ENCODE results near the gene OLFM1. TPM values are rescaled to one million over a fixed set of nuclear protein-coding genes. Genes with fewer than 3 reads are reported as not detected.

Gene OLFM1
- total RNA-seq, 1 donor from 2014 or later, result 0.35 TPM

GRCh38 chr9:135077497-135078200 is 9.8 kb upstream of the OLFM1 start:
- Mint-ChIP-seq H3K36me3 (ENCODE audit: low read depth) (no peaks in the 10 kb centered on the region), H3K27me3 (peaks cover 18% of the 10 kb centered on the region), H3K4me1 (no peaks in the 10 kb centered on the region), H3K9me3 (no peaks in the 10 kb centered on the region), H3K27ac (no peak overlapping the region), H3K4me3 (no peak overlapping the region)
- DNase-seq, result peak; percentile 63
- intact Hi-C loops (cut with micrococcal nuclease), result no loop called here

GRCh38 chr9:135078361-135078821 is 9.1 kb upstream of the OLFM1 start:
- H3K27ac Mint-ChIP-seq, result no peak overlapping the region
- no peaks in the 10 kb centered on the region for H3K9me3 Mint-ChIP-seq
- peaks cover 18% of the 10 kb centered on the region for H3K27me3 Mint-ChIP-seq
- H3K36me3 Mint-ChIP-seq (ENCODE audit: low read depth), result no peaks in the 10 kb centered on the region
- no peaks in the 10 kb centered on the region for H3K4me1 Mint-ChIP-seq
- DNase-seq, result no peak
- intact Hi-C loops (cut with micrococcal nuclease), result no loop called here
- H3K4me3 Mint-ChIP-seq, result no peak overlapping the region

GRCh38 chr9:135079018-135079417 is 8.4 kb upstream of the OLFM1 start:
- Mint-ChIP-seq H3K4me3 (no peak overlapping the region), H3K36me3 (ENCODE audit: low read depth) (no peaks in the 10 kb centered on the region), H3K9me3 (no peaks in the 10 kb centered on the region), H3K27ac (no peak overlapping the region), H3K27me3 (peaks cover 18% of the 10 kb centered on the region), H3K4me1 (no peaks in the 10 kb centered on the region)
- intact Hi-C loops (cut with micrococcal nuclease), result no loop called here
- DNase-seq, result no peak

- DNase-seq, result no peak
- Mint-ChIP-seq H3K36me3 (ENCODE audit: low read depth) (no peaks in the 10 kb centered on the region), H3K9me3 (no peaks in the 10 kb centered on the region), H3K4me3 (no peak overlapping the region), H3K4me1 (no peaks in the 10 kb centered on the region), H3K27me3 (peaks cover 15% of the 10 kb centered on the region), H3K27ac (no peak overlapping the region)
- intact Hi-C loops (cut with micrococcal nuclease), result no loop called here
These were observed 7.8 kb upstream of the OLFM1 start for GRCh38 chr9:135079676-135080075.

GRCh38 chr9:135080286-135081263 is 6.9 kb upstream of the OLFM1 start:
- Mint-ChIP-seq H3K4me1 (no peaks in the 10 kb centered on the region), H3K27me3 (peaks cover 16% of the 10 kb centered on the region), H3K9me3 (no peaks in the 10 kb centered on the region), H3K4me3 (no peak overlapping the region), H3K27ac (no peak overlapping the region), H3K36me3 (ENCODE audit: low read depth) (no peaks in the 10 kb centered on the region)
- no peak for DNase-seq
- intact Hi-C loops (cut with micrococcal nuclease), result no loop called here

GRCh38 chr9:135081264-135081660 is 6.2 kb upstream of the OLFM1 start:
- Mint-ChIP-seq H3K9me3 (no peaks in the 10 kb centered on the region), H3K27ac (no peak overlapping the region), H3K36me3 (ENCODE audit: low read depth) (no peaks in the 10 kb centered on the region), H3K27me3 (peaks cover 21% of the 10 kb centered on the region), H3K4me3 (no peak overlapping the region), H3K4me1 (peaks cover 4% of the 10 kb centered on the region)
- intact Hi-C loops (cut with micrococcal nuclease), result no loop called here
- no peak for DNase-seq

- Mint-ChIP-seq H3K27ac (no peak overlapping the region), H3K4me1 (peaks cover 5% of the 10 kb centered on the region), H3K27me3 (peaks cover 21% of the 10 kb centered on the region), H3K4me3 (no peak overlapping the region), H3K9me3 (no peaks in the 10 kb centered on the region), H3K36me3 (ENCODE audit: low read depth) (no peaks in the 10 kb centered on the region)
- DNase-seq, result no peak
- intact Hi-C loops (cut with micrococcal nuclease), result no loop called here
These were observed 5.7 kb upstream of the OLFM1 start for GRCh38 chr9:135081731-135082130.

GRCh38 chr9:135082536-135082935 is 4.9 kb upstream of the OLFM1 start:
- H3K27ac Mint-ChIP-seq, result no peak overlapping the region
- H3K4me1 Mint-ChIP-seq, result peaks cover 5% of the 10 kb centered on the region
- intact Hi-C loops (cut with micrococcal nuclease), result no loop called here
- no peaks in the 10 kb centered on the region for H3K36me3 Mint-ChIP-seq (ENCODE audit: low read depth)
- no peak overlapping the region for H3K4me3 Mint-ChIP-seq
- H3K27me3 Mint-ChIP-seq, result peaks cover 18% of the 10 kb centered on the region
- no peaks in the 10 kb centered on the region for H3K9me3 Mint-ChIP-seq
- DNase-seq, result no peak

- H3K36me3 Mint-ChIP-seq (ENCODE audit: low read depth), result no peaks in the 10 kb centered on the region
- H3K27me3 Mint-ChIP-seq, result peaks cover 16% of the 10 kb centered on the region
- intact Hi-C loops (cut with micrococcal nuclease), result no loop called here
- H3K4me3 Mint-ChIP-seq, result no peak overlapping the region
- peaks cover 5% of the 10 kb centered on the region for H3K4me1 Mint-ChIP-seq
- H3K9me3 Mint-ChIP-seq, result no peaks in the 10 kb centered on the region
- H3K27ac Mint-ChIP-seq, result no peak overlapping the region
- no peak for DNase-seq
These were observed 4.1 kb upstream of the OLFM1 start for GRCh38 chr9:135083241-135083810.

- intact Hi-C loops (cut with micrococcal nuclease), result no loop called here
These were observed 3.6 kb upstream of the OLFM1 start for GRCh38 chr9:135083831-135084230.

GRCh38 chr9:135084262-135084661 is 3.2 kb upstream of the OLFM1 start:
- DNase-seq, result no peak
- Mint-ChIP-seq H3K36me3 (ENCODE audit: low read depth) (no peaks in the 10 kb centered on the region), H3K27me3 (peaks cover 23% of the 10 kb centered on the region), H3K9me3 (no peaks in the 10 kb centered on the region), H3K27ac (no peak overlapping the region), H3K4me1 (peaks cover 5% of the 10 kb centered on the region), H3K4me3 (no peak overlapping the region)
- intact Hi-C loops (cut with micrococcal nuclease), result no loop called here

More at GRCh38 chr9:135083831-135084230, 3.6 kb upstream of the OLFM1 start:
- Mint-ChIP-seq H3K27me3 (peaks cover 18% of the 10 kb centered on the region), H3K4me3 (no peak overlapping the region), H3K9me3 (no peaks in the 10 kb centered on the region), H3K27ac (no peak overlapping the region), H3K4me1 (peaks cover 5% of the 10 kb centered on the region), H3K36me3 (ENCODE audit: low read depth) (no peaks in the 10 kb centered on the region)
- DNase-seq, result no peak

GRCh38 chr9:135084881-135085760 is 2.3 kb upstream of the OLFM1 start:
- no peaks in the 10 kb centered on the region for H3K9me3 Mint-ChIP-seq
- no peak for DNase-seq
- H3K4me1 Mint-ChIP-seq, result peaks cover 5% of the 10 kb centered on the region
- H3K36me3 Mint-ChIP-seq (ENCODE audit: low read depth), result no peaks in the 10 kb centered on the region
- no peak overlapping the region for H3K4me3 Mint-ChIP-seq
- intact Hi-C loops (cut with micrococcal nuclease), result no loop called here
- no peak overlapping the region for H3K27ac Mint-ChIP-seq
- H3K27me3 Mint-ChIP-seq, result peaks cover 31% of the 10 kb centered on the region

- peak; percentile 87 for DNase-seq
- Mint-ChIP-seq H3K27me3 (peaks cover 35% of the 10 kb centered on the region), H3K4me3 (peak overlapping the region; percentile 41), H3K36me3 (ENCODE audit: low read depth) (no peaks in the 10 kb centered on the region), H3K27ac (no peak overlapping the region), H3K9me3 (no peaks in the 10 kb centered on the region), H3K4me1 (peaks cover 5% of the 10 kb centered on the region)
- intact Hi-C loops (cut with micrococcal nuclease), result loop anchor here (1.0 to 2.0 kb wide), 2 partner anchors 257 to 327 kb away; no protein-coding TSS in a partner anchor
These were observed 1.5 kb upstream of the OLFM1 start for GRCh38 chr9:135085830-135086546.
